Esophagus muscularis mucosa (tissue), 4 donors: Measurements from ENCODE around the gene P2RX1. TPM values are rescaled to one million over a fixed set of nuclear protein-coding genes. Genes with fewer than 3 reads are reported as not detected.

ENCODE experiments used
- DNase-seq: peaks from one replicate; pipeline ENCODE4 v3.0.0-alpha.2; 2017; ENCODE audit errors: extremely low spot score
- H3K27ac ChIP-seq, 4 donors: fragments of 200-600 bp; sonication (generic); replicated peaks in 1 of 4; 1 replicate in 3 of 4; 2 replicates in 1 of 4; pipeline ENCODE4 v1.5.1; 2016 to 2019; ENCODE audit warnings: mild to moderate bottlenecking in 1 of 4
- H3K27me3 ChIP-seq, 4 donors: fragments of 200-600 bp; sonication (generic); one replicate each; pipeline versions ENCODE4 v1.5.1 to v1.6.0; 2016 to 2019
- H3K36me3 ChIP-seq, 4 donors: fragments of 200-600 bp; sonication (generic); one replicate each; pipeline ENCODE4 v1.5.1; 2016 to 2019
- H3K4me1 ChIP-seq, 4 donors: fragments of 200-600 bp; sonication (generic); one replicate each; pipeline ENCODE4 v1.5.1; 2016 to 2019
- H3K4me3 ChIP-seq, 4 donors: fragments of 200-600 bp; sonication (generic); 1 replicate in 2 of 4; 2 replicates in 2 of 4; pipeline ENCODE4 v1.5.1; 2016 to 2019; ENCODE audit warnings: mild to moderate bottlenecking in 4 of 4, moderate library complexity in 1 of 4
- H3K9me3 ChIP-seq, 4 donors: fragments of 200-600 bp; sonication (generic); 1 replicate in 3 of 4; 2 replicates in 1 of 4; pipeline ENCODE4 v1.5.1; 2016 to 2019
- EP300 ChIP-seq: sonication (generic); formaldehyde crosslinking; IDR thresholded peaks from one replicate; pipeline ENCODE4 v1.6.1; 2017; ENCODE audit warnings: antibody characterized with exemption
- POLR2A ChIP-seq: fragments of 450-650 bp; IDR thresholded peaks from one replicate; pipeline ENCODE4 v1.6.1; 2017; ENCODE audit warnings: antibody characterized with exemption, moderate library complexity, mild to moderate bottlenecking, low read depth
- POLR2AphosphoS5 ChIP-seq, 2 donors: sonication (generic); formaldehyde crosslinking; IDR thresholded peaks; one replicate each; pipeline ENCODE4 v1.6.1; 2017; ENCODE audit warnings: antibody characterized with exemption in 2 of 2
- WGBS: methylation state at CpG from one replicate; pipeline ENCODE4 v1.1.5; 2018; 5-methylcytosine and 5-hydroxymethylcytosine counted together
- intact Hi-C: fragments of 100-400 bp; cut with DNase I; formaldehyde crosslinking; loops from one replicate; pipeline ENCODE4 v1.15.1; 2023
- total RNA-seq, 4 donors: library from RNA; depleted of rRNA; stranded (reverse); fragments of >200 nt; gene quantifications; one replicate each; pipeline versions ENCODE4 v1.1.0 to v1.2.1, GENCODE V29; 2016
- TF ChIP-seq, protein P1 (sequence below), 3 experiments: fragments of 200-600 bp in 2 of 3; fragments of 450-650 bp in 1 of 3; sonication (generic) in 2 of 3; IDR thresholded peaks; one replicate each; pipeline ENCODE4 v1.5.1; 2017 to 2019; ENCODE audit warnings: antibody characterized with exemption in 3 of 3, mild to moderate bottlenecking in 2 of 3, moderate library complexity in 1 of 3

P2RX1 gene
- total RNA-seq, 4 donors from 2014 or later = 3.7 to 26.0 (median 10.2) TPM

DNA sequence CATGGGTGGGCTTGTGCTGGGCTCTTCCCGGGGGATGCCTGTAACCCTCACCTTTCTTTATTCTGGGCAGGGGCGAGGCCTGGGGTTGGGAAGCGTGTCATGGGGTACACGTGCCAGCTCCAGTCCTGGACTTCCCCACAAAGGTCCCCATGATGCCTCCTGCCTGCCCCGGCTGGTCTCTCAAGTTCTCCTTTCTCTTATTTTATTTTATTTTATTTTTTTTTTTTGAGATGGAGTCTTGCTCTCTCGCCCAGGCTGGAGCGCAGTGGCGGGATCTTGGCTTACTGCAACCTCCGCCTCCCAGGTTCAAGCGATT, 39.4 kb upstream of the P2RX1 start:
- no peak overlapping the region for H3K4me3 ChIP-seq
- no peaks in the 10 kb centered on the region for H3K9me3 ChIP-seq
- intact Hi-C loops = no loop called here
- peaks cover 12 to 31% (median 23%) of the 10 kb centered on the region in 4 donors for H3K4me1 ChIP-seq
- no peak for DNase-seq
- peak overlapping the region in 1 of 4 donors; percentile 28 for H3K27ac ChIP-seq
- peaks cover 0 to 6% (median 0%) of the 10 kb centered on the region in 4 donors for H3K36me3 ChIP-seq
- no peaks in the 10 kb centered on the region for H3K27me3 ChIP-seq
- 74% methylated on average over 10 of the region's 10 CpGs for WGBS
- TF ChIP-seq POLR2A = no peak
- TF ChIP-seq, protein P1, sequence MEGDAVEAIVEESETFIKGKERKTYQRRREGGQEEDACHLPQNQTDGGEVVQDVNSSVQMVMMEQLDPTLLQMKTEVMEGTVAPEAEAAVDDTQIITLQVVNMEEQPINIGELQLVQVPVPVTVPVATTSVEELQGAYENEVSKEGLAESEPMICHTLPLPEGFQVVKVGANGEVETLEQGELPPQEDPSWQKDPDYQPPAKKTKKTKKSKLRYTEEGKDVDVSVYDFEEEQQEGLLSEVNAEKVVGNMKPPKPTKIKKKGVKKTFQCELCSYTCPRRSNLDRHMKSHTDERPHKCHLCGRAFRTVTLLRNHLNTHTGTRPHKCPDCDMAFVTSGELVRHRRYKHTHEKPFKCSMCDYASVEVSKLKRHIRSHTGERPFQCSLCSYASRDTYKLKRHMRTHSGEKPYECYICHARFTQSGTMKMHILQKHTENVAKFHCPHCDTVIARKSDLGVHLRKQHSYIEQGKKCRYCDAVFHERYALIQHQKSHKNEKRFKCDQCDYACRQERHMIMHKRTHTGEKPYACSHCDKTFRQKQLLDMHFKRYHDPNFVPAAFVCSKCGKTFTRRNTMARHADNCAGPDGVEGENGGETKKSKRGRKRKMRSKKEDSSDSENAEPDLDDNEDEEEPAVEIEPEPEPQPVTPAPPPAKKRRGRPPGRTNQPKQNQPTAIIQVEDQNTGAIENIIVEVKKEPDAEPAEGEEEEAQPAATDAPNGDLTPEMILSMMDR (IDR thresholded peaks at IDR 0.05) = no peak
- no peak for TF ChIP-seq EP300
- no peak for TF ChIP-seq POLR2AphosphoS5 (IDR thresholded peaks at IDR 0.05)

DNA sequence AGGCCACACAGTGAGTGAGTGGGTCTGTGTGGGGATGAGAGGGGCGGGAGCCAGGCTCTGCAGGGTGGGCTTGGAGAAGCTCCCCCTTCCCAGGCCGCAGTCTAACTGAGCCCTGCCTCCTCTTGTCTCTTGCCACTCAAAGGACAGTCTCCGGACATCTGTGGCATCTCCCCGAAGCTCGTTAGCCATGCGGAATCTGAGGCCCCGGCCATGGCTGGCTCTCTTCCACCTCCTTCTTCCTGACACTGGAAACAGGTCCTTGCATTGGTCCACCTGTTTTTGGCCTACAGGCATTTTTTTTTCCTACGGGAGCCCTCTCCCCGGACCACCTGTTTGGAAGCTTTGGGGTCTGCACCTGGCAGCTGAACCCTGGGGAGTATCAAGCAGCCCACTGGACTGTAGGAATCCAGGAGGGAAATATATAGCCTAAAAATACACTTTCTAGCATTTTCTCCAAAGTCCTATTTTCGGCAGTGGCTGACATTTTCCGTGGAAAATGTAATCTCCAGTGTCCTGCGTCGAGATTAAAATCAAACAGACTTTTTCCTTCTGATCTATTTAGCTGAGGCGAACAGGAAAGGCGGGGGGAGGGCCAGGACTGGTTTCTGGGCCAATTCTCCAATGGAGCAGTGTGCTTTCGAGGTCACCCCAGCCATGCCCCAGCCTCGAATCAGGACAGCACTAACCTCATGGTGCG, 38.9 kb upstream of the P2RX1 start:
- H3K9me3 ChIP-seq = no peaks in the 10 kb centered on the region
- H3K4me3 ChIP-seq = no peak overlapping the region
- TF ChIP-seq EP300 (no peak), POLR2A (no peak), POLR2AphosphoS5 (IDR thresholded peaks at IDR 0.05) (no peak)
- TF ChIP-seq, protein P1 (IDR thresholded peaks at IDR 0.05) = no peak
- WGBS = 68% methylated on average over 16 of the region's 18 CpGs
- peaks cover 11 to 26% (median 18%) of the 10 kb centered on the region in 4 donors for H3K4me1 ChIP-seq
- intact Hi-C loops = no loop called here
- peaks cover 0 to 9% (median 0%) of the 10 kb centered on the region in 4 donors for H3K36me3 ChIP-seq
- H3K27ac ChIP-seq = peak overlapping the region in 2 of 4 donors; percentile 4 to 28
- DNase-seq = no peak
- H3K27me3 ChIP-seq = no peaks in the 10 kb centered on the region

DNA sequence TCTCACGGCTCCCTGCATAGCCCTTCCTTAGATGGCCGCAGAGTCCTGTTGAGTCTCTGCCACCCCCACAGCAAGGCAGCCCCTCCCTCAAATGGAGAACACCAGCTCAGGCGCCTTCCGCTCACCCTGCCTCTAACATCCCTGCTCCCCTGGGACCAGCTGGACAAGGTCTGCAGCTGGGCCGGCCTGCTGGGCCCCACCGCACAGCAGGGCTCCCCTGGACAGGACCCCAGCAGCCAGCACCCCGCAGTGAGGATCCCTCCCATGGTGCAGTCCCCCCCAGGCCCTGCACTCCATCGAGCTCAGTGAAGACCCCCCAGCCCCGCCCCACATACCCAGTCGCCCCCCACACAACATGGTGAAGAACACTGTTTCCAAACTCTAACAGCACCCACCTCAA, 37.8 kb upstream of the P2RX1 start:
- no peak for TF ChIP-seq POLR2AphosphoS5 (IDR thresholded peaks at IDR 0.05)
- TF ChIP-seq, protein P1 (IDR thresholded peaks at IDR 0.05) = no peak
- TF ChIP-seq POLR2A = no peak
- no peak for TF ChIP-seq EP300
- no peak for DNase-seq
- 94% methylated on average over 8 of the region's 10 CpGs for WGBS
- no peaks in the 10 kb centered on the region for H3K9me3 ChIP-seq
- H3K4me3 ChIP-seq = no peak overlapping the region
- peaks cover 0 to 9% (median 0%) of the 10 kb centered on the region in 4 donors for H3K36me3 ChIP-seq
- peaks cover 3 to 15% (median 12%) of the 10 kb centered on the region in 4 donors for H3K4me1 ChIP-seq
- intact Hi-C loops = no loop called here
- no peaks in the 10 kb centered on the region for H3K27me3 ChIP-seq
- no peak overlapping the region for H3K27ac ChIP-seq

DNA sequence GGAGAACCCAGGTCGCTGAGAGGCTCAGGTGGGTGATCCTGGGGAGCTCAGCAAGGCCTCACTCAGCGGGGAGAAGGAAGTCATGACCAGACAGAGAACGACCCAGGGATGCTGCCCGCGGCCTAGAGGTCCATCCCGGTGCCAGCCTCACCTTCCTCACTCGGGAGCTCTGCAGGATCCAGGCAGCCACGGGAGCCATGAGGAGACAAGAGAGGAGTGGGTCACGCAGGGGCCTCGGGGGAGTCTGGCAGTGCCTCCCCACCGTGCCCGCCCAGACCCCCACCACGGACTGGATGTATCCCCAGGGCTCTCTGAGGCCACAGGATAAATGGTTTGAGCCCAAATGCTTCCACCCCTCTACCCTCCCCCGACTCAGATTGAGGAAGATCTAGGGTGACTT, 37.3 kb upstream of the P2RX1 start:
- intact Hi-C loops = no loop called here
- Histone ChIP-seq H3K27me3 (no peaks in the 10 kb centered on the region), H3K4me3 (no peak overlapping the region), H3K27ac (no peak overlapping the region), H3K9me3 (no peaks in the 10 kb centered on the region), H3K4me1 (peaks cover 0 to 13% (median 10%) of the 10 kb centered on the region in 4 donors), H3K36me3 (peaks cover 0 to 9% (median 0%) of the 10 kb centered on the region in 4 donors)
- no peak for DNase-seq
- WGBS = 95% methylated on average over 13 of the region's 14 CpGs
- TF ChIP-seq EP300 = no peak
- TF ChIP-seq, protein P1 (IDR thresholded peaks at IDR 0.05) = no peak
- no peak for TF ChIP-seq POLR2A
- no peak for TF ChIP-seq POLR2AphosphoS5 (IDR thresholded peaks at IDR 0.05)

DNA sequence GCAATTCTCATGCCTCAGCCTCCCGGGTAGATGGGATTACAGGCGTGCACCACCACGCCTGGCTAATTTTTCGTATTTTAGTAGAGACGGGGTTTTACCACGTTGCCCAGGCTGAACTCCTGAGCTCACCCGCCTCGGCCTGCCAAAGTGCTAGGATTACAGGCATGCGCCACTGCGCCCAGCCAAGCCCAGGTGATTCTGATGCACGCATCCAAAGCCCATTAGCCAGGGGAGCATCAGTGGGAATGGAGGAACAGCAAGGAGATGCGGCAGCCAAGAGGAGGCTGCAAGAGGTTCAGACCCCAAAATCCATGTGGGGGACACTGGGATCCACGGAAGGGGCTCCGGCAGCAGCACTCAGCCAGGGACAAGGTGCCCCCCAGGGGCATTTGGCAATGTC, 35.9 kb upstream of the P2RX1 start:
- Histone ChIP-seq H3K27me3 (no peaks in the 10 kb centered on the region), H3K4me3 (no peak overlapping the region), H3K36me3 (peaks cover 0 to 17% (median 2%) of the 10 kb centered on the region in 4 donors), H3K4me1 (peaks cover 0 to 11% (median 10%) of the 10 kb centered on the region in 4 donors), H3K9me3 (no peaks in the 10 kb centered on the region), H3K27ac (no peak overlapping the region)
- 99% methylated on average over 12 of the region's 14 CpGs for WGBS
- no peak for TF ChIP-seq POLR2AphosphoS5 (IDR thresholded peaks at IDR 0.05)
- no peak for TF ChIP-seq POLR2A
- TF ChIP-seq, protein P1 (IDR thresholded peaks at IDR 0.05) = no peak
- no peak for TF ChIP-seq EP300
- no peak for DNase-seq
- intact Hi-C loops = no loop called here
